Left renal cortex interstitium (tissue), 4 donors: ENCODE results near the gene SCCPDH. TPM values are rescaled to one million over a fixed set of nuclear protein-coding genes. Genes with fewer than 3 reads are reported as not detected.

ENCODE experiments used
- DNase-seq, 4 donors: peaks; one replicate each; pipeline ENCODE4 v3.0.0-alpha.2; 2013; ENCODE audit warnings: low read depth in 4 of 4, low spot score in 2 of 4, missing footprints in 1 of 4
- polyA plus RNA-seq, 4 donors: library from polyadenylated mRNA; unstranded; fragments of 120-200 nt; gene quantifications; one replicate each; pipeline ENCODE4 v1.2.1, GENCODE V29; 2013; ENCODE audit not compliant: insufficient read length in 4 of 4

SCCPDH gene
- polyA plus RNA-seq, 4 donors: 49.3 to 63.4 (median 54.9) TPM

DNA sequence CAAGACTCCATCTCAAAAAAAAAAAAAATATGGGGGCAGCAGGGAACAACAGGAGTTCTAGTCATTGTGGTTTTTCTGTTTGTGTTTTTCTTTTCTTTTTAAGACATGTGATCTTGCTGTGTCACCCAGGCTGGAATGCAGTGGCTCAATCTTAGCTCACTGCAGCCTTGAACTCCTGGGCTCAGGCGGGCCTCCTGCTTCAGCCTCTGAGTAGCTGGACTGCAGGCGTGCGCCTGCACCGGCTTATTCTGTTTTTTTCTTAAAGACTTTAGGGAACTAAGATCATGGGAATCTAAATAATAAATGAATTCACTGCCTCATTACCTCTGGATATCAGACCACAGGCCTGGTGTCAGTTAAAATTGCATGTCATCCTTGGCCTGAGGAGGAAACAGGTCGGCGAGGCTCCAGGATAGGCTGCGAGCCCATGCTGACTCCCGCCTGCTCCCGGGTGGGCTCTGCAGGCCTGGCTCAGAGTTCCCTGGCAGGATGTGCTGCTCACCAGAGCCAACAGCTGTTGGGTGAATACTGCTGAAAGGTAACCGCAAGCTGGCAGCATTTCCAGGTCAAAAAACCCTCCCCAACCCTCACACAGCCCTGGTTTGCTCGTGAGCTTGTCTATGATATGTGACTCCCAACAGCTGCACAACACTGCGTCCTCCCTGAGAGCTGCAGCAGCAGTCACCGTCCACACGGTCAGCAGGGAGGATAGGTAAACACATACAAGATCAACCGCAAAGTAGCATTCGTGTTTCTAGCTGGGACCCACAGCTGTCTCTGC, 58.1 kb downstream of the SCCPDH start:
- DNase-seq: no peak

DNA sequence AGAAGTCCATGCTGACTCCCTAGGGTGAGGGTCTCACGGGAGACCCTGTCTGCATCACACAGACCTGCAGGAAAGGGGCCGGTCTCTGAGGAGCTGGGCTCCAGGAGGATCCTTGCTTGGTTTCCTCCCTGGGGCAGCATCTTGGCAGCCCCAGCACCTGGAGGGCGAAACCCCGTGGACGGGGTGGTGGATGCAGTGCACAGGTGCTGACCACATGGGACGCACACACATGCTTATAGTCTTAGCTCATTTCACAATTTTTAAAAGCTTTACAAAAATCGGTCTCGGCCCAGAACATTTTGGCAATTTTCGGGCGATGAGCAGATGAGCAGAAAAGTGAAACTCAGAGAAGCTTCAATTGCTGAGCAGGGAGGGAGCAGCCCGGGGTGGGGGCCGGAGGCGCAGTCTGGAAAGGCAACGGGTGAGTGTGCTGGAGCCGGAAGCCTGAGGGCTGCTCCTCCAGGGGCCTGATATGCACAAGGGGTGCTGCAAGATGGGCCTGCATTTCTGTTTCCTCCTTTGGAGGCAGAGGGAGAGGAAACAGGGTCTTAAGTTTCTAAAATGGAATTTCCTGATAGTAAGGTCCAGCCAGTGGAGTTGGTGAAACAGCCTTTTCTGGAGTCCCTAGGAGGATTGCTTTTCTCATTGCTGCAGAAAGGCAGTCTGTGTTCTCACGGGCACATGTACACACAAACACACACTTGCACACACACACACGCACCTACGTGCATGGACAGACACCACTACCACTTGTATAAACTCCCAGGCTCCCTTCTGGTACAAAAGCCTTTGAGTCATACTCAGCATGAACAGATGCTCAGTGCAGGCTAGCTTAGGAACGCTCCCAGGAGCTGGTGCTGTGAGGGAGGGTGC, 60.6 kb downstream of the SCCPDH start:
- no peak for DNase-seq

DNA sequence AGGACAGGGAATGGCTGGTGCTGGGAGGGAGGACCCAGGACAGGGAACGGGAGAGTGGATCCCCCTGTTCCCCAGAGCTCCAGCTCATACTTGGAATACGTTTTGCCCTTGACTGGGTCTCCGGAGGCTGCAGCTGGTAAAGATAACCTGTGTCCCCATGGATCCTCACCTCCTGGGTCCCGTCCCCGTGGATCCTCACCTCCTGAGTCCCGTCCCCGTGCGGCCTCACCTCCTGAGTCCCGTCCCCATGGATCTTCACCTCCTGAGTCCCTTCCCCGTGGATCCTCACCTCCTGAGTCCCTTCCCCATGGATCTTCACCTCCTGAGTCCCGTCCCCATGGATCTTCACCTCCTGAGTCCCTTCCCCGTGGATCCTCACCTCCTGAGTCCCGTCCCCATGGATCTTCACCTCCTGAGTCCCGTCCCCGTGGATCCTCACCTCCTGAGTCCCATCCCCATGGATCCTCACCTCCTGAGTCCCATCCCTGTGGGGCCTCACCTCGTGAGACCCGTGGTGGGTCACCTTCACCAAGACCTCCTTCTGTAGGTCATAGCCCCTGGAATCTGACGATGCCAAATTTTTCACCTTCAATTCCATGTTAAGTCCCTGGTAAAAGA, 61.4 kb downstream of the SCCPDH start:
- DNase-seq: no peak

- no peak for DNase-seq
Observed at GRCh38 chr1:246786606-246787238, 62.5 kb downstream of the SCCPDH start.

DNA sequence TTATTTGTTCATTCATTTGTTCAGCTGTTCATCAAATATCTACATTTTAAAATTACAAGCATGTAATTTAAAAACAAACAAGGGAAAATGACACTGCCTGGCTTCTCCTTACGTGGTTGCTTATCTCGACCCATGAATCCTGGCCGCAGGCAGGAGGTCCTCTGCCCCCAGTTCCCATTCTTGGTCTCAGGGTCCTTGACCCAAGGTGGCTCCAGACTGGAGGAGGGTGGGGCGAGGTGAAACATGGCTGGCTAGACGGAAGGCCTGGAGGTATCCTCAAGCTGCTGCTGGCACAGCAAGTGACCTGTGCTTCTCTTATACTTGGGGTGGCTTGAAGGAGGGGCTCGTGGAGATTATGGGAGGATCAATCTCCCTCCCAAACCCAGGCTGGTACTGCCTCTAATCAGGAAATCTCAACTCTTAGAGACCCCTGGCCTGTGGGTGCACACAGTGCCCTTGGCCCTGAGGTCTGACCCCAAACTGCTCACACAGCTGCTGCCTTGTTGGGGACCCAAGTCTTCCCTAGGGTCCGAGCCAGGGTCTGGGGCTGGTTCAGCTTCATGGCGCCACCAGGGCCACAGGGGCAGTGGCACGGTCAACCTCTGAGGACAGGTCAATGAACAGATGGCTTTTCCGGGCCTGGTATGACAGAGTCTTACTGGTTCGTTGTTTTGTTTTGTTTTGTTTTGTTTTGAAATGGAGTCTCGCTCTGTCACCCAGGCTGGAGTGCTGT, 63.7 kb downstream of the SCCPDH start:
- no peak for DNase-seq

DNA sequence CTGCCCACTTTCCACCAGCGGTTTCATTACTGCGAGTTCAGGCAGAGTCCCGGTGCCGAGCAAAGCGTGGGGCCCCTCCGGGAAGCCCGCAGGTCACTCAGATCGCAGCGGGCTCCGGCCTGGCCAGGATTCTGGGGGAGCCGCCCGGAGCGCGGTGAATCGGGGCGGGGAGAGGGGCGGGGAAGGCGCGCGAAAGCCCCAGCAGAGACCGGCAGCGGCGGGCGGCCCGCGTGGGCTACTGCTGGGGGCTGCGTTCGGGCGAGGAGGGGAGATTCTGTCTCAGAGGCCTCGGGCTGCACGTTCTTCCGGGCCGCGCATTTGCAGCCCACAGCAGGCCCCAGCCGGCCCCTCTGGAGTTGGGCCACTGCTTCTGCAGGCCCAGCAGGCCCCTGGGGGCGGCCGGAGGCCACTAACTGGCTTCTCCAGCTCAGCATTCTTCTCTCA, 64.7 kb downstream of the SCCPDH start:
- DNase-seq: no peak

DNA sequence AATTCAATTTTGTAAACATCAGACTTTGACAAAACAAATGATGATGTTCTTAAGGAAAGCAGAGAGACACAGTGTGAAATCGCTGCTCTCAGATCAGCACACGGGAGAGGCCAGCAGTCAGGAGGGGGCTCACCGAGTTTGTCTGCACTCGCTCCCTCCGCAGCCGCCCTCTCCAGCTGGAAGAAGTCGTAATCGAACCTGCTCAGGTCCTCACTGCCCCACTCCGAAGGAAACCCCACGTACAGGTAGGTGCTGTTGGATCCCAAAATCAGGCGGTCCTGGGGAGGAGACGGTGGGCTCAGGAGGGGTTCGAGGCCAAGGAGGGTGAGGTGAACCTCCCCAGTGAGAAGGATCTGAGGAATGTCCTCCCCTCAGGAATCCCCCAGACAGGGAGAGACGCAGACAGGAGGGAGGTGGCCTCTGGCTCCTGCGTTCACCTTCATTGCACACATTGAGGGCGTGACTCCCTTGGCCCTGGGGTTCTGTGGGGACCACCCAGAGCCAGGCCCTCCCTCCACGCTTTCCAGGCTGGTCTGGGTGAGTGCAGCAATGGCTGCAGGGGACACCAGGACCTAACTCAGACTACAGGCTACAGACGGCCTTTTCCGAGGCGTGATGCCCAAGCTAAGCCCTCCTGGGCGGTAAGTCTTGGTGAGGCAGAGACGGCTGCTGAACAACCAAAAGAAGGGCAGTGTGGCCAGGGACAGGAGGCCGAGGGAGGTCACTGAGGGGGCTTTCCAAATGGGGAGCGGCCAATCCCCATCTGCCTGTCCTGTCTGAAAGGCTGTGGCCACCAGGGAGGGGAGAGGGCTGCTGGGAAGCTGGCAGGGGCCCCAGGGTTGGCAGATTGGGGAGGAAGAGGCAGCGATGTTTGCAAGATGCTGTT, 65.5 kb downstream of the SCCPDH start:
- DNase-seq: no peak

DNA sequence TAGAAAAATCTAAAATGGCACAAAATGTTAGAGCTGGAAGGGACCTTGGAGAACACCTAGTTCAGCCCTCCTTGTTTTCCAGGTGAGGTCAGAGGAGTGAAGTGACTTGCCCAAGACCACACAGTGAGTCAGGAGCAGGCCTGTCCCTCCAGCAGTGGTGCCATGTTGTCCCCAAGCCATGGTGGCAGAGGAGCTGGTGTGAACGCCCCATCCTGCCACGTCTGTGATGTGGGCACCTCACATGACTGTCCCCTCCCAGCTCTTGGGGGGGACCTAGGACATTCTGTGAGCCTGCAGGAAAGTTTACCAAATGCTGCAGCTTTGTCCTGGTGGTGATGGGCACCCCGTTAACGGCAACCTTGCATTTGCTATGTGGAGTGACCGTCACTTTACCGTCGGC, 66.2 kb downstream of the SCCPDH start:
- no peak for DNase-seq

DNA sequence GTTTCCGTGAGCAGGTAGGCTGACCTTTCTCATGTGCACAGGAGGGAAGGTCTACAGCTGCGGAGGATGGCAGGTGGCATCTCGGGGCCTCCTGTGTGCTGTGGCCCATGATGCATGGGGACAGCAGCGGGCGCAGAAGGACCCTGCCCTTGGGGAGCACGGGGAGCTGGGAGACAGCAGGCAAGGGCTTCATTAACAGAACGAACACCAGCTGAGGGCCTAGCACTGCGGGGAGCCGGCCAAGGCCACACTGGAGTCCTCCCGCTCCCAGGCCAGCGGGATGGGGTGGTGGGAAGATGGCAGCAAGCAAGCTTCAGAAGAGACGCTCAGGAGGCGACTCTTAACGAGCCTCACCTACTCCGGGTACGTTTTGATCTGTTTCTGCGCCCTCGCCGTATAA, 66.6 kb downstream of the SCCPDH start:
- no peak for DNase-seq

DNA sequence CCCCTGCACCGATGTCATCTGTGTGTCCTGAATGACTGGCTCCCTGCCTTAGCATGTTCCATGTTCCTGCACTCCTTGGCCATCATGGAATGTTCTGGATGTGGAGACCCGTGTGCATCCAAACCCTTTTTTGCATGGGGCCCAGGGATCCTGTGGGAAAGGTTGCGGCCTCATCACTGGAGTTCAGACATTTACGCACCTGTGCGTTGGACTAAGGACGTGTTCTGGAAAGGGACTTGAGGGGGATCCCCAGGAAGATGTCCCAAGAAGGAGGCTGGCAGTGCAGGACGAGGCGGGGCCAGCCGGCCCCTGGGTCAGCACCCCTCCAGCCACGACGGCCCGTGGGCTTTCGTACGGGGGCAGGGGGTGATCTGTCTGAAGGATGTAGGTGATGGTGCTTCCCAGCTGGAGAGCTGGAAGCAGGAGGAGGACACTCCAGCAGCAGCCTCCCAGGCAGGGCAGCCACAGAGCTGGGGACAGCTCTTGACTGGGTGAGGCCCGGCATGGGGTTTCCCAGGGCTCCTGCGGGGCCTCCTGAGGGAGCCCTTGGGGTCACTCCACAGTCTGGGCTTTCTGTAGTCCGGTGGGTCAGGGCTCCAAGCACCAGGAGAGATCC, 67.2 kb downstream of the SCCPDH start:
- DNase-seq: no peak

DNA sequence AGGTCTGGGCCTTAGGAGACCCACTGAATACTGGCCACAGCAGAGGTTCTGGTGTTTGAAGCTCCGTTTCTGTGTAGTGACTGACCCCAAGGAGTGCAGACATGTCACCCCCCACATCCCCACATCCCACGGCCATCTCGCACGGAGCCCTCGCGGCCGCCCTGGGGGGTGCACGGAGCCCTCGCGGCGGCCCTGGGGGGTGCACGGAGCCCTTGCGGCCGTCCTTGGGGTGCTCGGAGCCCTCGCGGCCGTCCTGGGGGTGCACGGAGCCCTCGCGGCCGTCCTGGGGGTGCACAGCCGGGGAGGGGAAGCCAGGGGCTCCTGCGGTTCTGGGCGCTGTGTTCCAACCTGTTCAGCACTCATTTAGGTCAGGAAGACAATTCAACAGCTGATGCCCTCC, 68.4 kb downstream of the SCCPDH start:
- DNase-seq: no peak

- no peak for DNase-seq
Observed at GRCh38 chr1:246793356-246793896, 69.2 kb downstream of the SCCPDH start.

DNA sequence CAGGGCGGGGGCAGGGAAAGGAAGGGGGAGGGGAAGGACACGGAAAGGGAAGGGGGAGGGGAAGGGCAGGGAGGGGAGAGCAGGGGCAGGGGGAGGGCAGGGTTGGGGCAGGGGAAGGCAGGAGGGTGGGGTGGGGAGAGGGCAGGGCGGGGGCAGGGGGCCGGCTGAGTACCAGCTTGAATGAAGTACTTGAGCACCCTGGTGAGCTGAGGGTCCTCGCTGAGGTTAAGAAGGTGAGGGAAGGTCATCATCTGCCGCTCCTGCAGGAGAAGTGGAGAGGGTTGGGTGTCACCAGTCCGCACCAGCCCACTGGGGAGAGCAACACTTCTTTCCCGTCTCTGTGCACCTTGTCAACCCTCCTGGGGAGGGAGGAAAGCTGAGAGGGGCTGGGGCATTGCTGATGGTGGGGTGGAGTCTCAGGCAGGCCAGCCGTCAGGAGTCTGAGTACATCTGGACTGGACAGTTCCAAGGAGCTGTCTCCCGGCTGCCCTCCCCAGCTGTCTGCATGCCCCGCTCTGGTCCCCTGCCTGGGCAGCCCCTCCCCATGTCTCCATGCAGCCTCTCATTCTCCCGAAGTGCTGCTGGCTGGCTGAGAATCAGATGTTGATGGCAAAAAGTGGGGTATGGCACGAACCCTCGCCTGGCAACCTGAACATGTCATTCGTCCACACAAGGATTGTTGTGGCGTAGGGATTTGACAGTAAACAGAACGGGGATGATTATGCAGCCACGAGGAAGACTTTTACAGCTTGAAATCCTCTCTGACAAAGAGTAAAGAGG, 70.0 kb downstream of the SCCPDH start:
- DNase-seq: no peak

- no peak for DNase-seq
Observed at GRCh38 chr1:246794828-246795671, 70.8 kb downstream of the SCCPDH start.

- no peak for DNase-seq
Observed at GRCh38 chr1:246795906-246796694, 71.9 kb downstream of the SCCPDH start.

DNA sequence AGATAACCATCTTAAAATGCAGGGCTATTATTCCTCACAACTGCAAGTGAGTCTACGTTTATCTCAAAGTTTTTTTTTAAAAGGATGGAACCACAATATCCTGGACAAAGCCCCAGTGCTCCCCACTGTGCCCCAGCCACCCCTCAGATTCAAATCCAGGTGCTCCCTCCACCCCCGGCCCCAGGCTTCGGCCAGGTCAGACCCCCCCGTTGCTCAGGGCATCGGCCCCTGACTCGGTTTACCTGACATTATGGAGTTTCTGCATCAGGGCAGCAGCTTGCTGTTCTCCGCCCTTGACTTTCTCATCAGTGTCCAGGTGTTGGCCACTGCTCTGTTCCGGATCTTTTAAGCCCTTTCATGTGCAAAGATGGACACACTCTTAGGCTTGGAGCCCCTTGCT, 72.9 kb downstream of the SCCPDH start:
- DNase-seq: no peak
